ENCODE measurements around the gene SCN2A.
A peak's percentile ranks its signal among the peaks of the same experiment; 100 is the strongest.

Gene SCN2A

GRCh38 chr2:165202239-165202638, 37.0 kb upstream of the SCN2A start:
- no peak for DNase-seq (ENCODE audit: low read depth)
- TF ChIP-seq CTCF (conservative IDR thresholded peaks at IDR 0.05; ENCODE audit: low read depth, low read length): no peak
- H3K4me3 ChIP-seq (ENCODE audit: low read depth, low read length): no peak overlapping the region

- peak; percentile 88 for TF ChIP-seq CTCF (conservative IDR thresholded peaks at IDR 0.05; ENCODE audit: low read depth, low read length)
- no peak within 1 kb of the TSS for H3K4me3 ChIP-seq (ENCODE audit: low read depth, low read length)
- DNase-seq (ENCODE audit: low read depth): peak; percentile 65
These were observed 35.3 kb upstream of the SCN2A start, which contains the start of gene SCN3A for GRCh38 chr2:165203689-165204559. Gene SCN3A, minus strand, starts transcription at chr2:165204050. Its CDS starts 27,656 bp downstream, at chr2:165176394.

GRCh38 chr2:165205865-165206264, 33.3 kb upstream of the SCN2A start:
- no peak for DNase-seq (ENCODE audit: low read depth)
- TF ChIP-seq CTCF (conservative IDR thresholded peaks at IDR 0.05; ENCODE audit: low read depth, low read length): no peak
- H3K4me3 ChIP-seq (ENCODE audit: low read depth, low read length): no peak overlapping the region

GRCh38 chr2:165208094-165208493, 31.1 kb upstream of the SCN2A start:
- TF ChIP-seq CTCF (conservative IDR thresholded peaks at IDR 0.05; ENCODE audit: low read depth, low read length): no peak
- no peak overlapping the region for H3K4me3 ChIP-seq (ENCODE audit: low read depth, low read length)
- DNase-seq (ENCODE audit: low read depth): no peak

GRCh38 chr2:165214093-165214492, 25.1 kb upstream of the SCN2A start:
- DNase-seq (ENCODE audit: low read depth): no peak
- no peak for TF ChIP-seq CTCF (conservative IDR thresholded peaks at IDR 0.05; ENCODE audit: low read depth, low read length)
- H3K4me3 ChIP-seq (ENCODE audit: low read depth, low read length): no peak overlapping the region

GRCh38 chr2:165219481-165219880, 19.7 kb upstream of the SCN2A start:
- no peak overlapping the region for H3K4me3 ChIP-seq (ENCODE audit: low read depth, low read length)
- DNase-seq (ENCODE audit: low read depth): no peak
- no peak for TF ChIP-seq CTCF (conservative IDR thresholded peaks at IDR 0.05; ENCODE audit: low read depth, low read length)

- no peak overlapping the region for H3K4me3 ChIP-seq (ENCODE audit: low read depth, low read length)
- no peak for TF ChIP-seq CTCF (conservative IDR thresholded peaks at IDR 0.05; ENCODE audit: low read depth, low read length)
- DNase-seq (ENCODE audit: low read depth): no peak
These were observed 14.3 kb upstream of the SCN2A start for GRCh38 chr2:165224941-165225340.

Measured in choroid plexus epithelial cell (primary cell).